H9 (cell line): ENCODE measurements around the gene FMO3. TPM values are rescaled to one million over a fixed set of nuclear protein-coding genes. Genes with fewer than 3 reads are reported as not detected.

Experiments
- DNase-seq: peaks from one replicate; pipeline ENCODE4 v3.0.0-alpha.2; 2017
- H2AFZ ChIP-seq: one replicate; pipeline ENCODE4 v1.6.1; 2013; ENCODE audit warnings: mild to moderate bottlenecking, low read length, control low read depth, moderate library complexity
- H2AK5ac ChIP-seq: 2 replicates; pipeline ENCODE4 v1.6.1; 2013; ENCODE audit warnings: low read length, control low read depth, mixed read lengths; ENCODE audit not compliant: insufficient read length
- H2BK120ac ChIP-seq: one replicate; pipeline ENCODE4 v1.6.1; 2013; ENCODE audit warnings: low read depth, mild to moderate bottlenecking, low read length, control low read depth, inconsistent platforms; ENCODE audit not compliant: poor library complexity, severe bottlenecking
- H2BK12ac ChIP-seq: 2 replicates; pipeline ENCODE4 v1.6.1; 2013; ENCODE audit warnings: low read length, control low read depth, mixed read lengths, low read depth; ENCODE audit not compliant: insufficient read length
- H2BK15ac ChIP-seq: 2 replicates; pipeline ENCODE4 v1.6.1; 2013; ENCODE audit warnings: low read depth, low read length, control low read depth
- H2BK20ac ChIP-seq: one replicate; pipeline ENCODE4 v1.6.1; 2013; ENCODE audit warnings: low read depth, mild to moderate bottlenecking, low read length, control low read depth, inconsistent platforms; ENCODE audit not compliant: poor library complexity, severe bottlenecking
- H2BK5ac ChIP-seq: 2 replicates; pipeline ENCODE4 v1.6.1; 2013; ENCODE audit warnings: low read length, control low read depth, mixed read lengths; ENCODE audit not compliant: insufficient read length
- H3K14ac ChIP-seq: 2 replicates; pipeline ENCODE4 v1.6.1; 2013; ENCODE audit warnings: low read length, control low read depth; ENCODE audit not compliant: insufficient read depth
- H3K18ac ChIP-seq: 2 replicates; pipeline ENCODE4 v1.6.1; 2013; ENCODE audit warnings: low read depth, mild to moderate bottlenecking, mixed read lengths, low read length, control low read depth; ENCODE audit not compliant: insufficient read length
- H3K23ac ChIP-seq: 2 replicates; pipeline ENCODE4 v1.6.1; 2013; ENCODE audit warnings: low read length, control low read depth, mixed read lengths, low read depth; ENCODE audit not compliant: insufficient read length
- H3K23me2 ChIP-seq: 2 replicates; pipeline ENCODE4 v1.6.1; 2013; ENCODE audit warnings: low read depth, mild to moderate bottlenecking, mixed read lengths, low read length, control low read depth; ENCODE audit not compliant: insufficient read length, poor library complexity, severe bottlenecking
- H3K27ac ChIP-seq: 2 replicates; pipeline ENCODE4 v1.5.1; 2013; ENCODE audit warnings: low read length, control low read depth, mixed read lengths, low read depth; ENCODE audit not compliant: insufficient read length
- H3K27me3 ChIP-seq: 2 replicates; pipeline ENCODE4 v1.6.1; 2013; ENCODE audit warnings: low read length, control low read depth, inconsistent platforms; ENCODE audit not compliant: insufficient read depth
- H3K4ac ChIP-seq: 2 replicates; pipeline ENCODE4 v1.6.1; 2013; ENCODE audit warnings: low read depth, mild to moderate bottlenecking, control low read depth, inconsistent platforms, low read length, moderate library complexity
- H3K4me1 ChIP-seq: 2 replicates; pipeline ENCODE4 v1.6.1; 2013; ENCODE audit warnings: low read length, control low read depth, inconsistent platforms; ENCODE audit not compliant: insufficient read depth
- H3K4me2 ChIP-seq: 2 replicates; pipeline ENCODE4 v1.6.1; 2013; ENCODE audit warnings: low read length, control low read depth, mixed read lengths; ENCODE audit not compliant: insufficient read length, insufficient read depth
- H3K56ac ChIP-seq: 2 replicates; pipeline ENCODE4 v1.6.1; 2013; ENCODE audit warnings: low read depth, mild to moderate bottlenecking, mixed read lengths, low read length, control low read depth; ENCODE audit not compliant: insufficient read length
- H3K79me1 ChIP-seq: 2 replicates; pipeline ENCODE4 v1.6.1; 2013; ENCODE audit warnings: low read depth, mild to moderate bottlenecking, moderate library complexity, low read length, control low read depth, inconsistent platforms; ENCODE audit not compliant: insufficient read depth, poor library complexity, severe bottlenecking
- H3K79me2 ChIP-seq: 2 replicates; pipeline ENCODE4 v1.6.1; 2013; ENCODE audit warnings: low read length, control low read depth, inconsistent platforms; ENCODE audit not compliant: insufficient read depth
- H3K9ac ChIP-seq: 2 replicates; pipeline ENCODE4 v1.6.1; 2013; ENCODE audit warnings: low read length, control low read depth, mixed read lengths; ENCODE audit not compliant: insufficient read length; ENCODE audit errors: extremely low read depth
- H3K9me3 ChIP-seq: one replicate; pipeline ENCODE4 v1.6.1; 2013; ENCODE audit warnings: low read depth, low read length, inconsistent platforms; ENCODE audit not compliant: control insufficient read depth
- H3T11ph ChIP-seq: one replicate; pipeline ENCODE4 v1.6.1; 2013; ENCODE audit warnings: mild to moderate bottlenecking, low read length, control low read depth, inconsistent platforms
- H4K20me1 ChIP-seq: one replicate; pipeline ENCODE4 v1.6.1; 2013; ENCODE audit not compliant: control insufficient read depth, insufficient read length, insufficient read depth
- H4K5ac ChIP-seq: 2 replicates; pipeline ENCODE4 v1.6.1; 2013; ENCODE audit warnings: low read depth, mild to moderate bottlenecking, mixed read lengths, low read length, control low read depth; ENCODE audit not compliant: insufficient read length
- H4K8ac ChIP-seq: replicated peaks from 2 replicates; pipeline ENCODE4 v1.6.1; 2013; ENCODE audit warnings: low read length, control low read depth, mixed read lengths, low read depth; ENCODE audit not compliant: insufficient read length
- H4K91ac ChIP-seq: 2 replicates; pipeline ENCODE4 v1.6.1; 2013; ENCODE audit warnings: low read depth, mild to moderate bottlenecking, moderate library complexity, mixed read lengths, low read length, control low read depth; ENCODE audit not compliant: insufficient read length
- H3K27ac Mint-ChIP-seq, 3 experiments: 2 replicates in 2 of 3; 3 replicates in 1 of 3; pipeline ENCODE4 v1.8.0; 2020 to 2021; ENCODE audit warnings: mixed read lengths in 3 of 3, mild to moderate bottlenecking in 1 of 3, moderate library complexity in 1 of 3
- H3K27me3 Mint-ChIP-seq: 2 replicates; pipeline ENCODE4 v1.8.0; 2021; ENCODE audit warnings: low read depth, mild to moderate bottlenecking, moderate library complexity, mixed read lengths
- H3K36me3 Mint-ChIP-seq, 3 experiments: 2 replicates in 2 of 3; 3 replicates in 1 of 3; pipeline ENCODE4 v1.8.0; 2020 to 2021; ENCODE audit warnings: low read depth in 3 of 3, mixed read lengths in 3 of 3; ENCODE audit not compliant: insufficient read depth in 1 of 3
- H3K4me1 Mint-ChIP-seq, 2 experiments: 2 replicates each; pipeline ENCODE4 v1.8.0; 2020; ENCODE audit warnings: mixed read lengths in 2 of 2
- H3K4me3 Mint-ChIP-seq, 2 experiments: 2 replicates in 1 of 2; 3 replicates in 1 of 2; pipeline ENCODE4 v1.8.0; 2020 to 2021; ENCODE audit warnings: mild to moderate bottlenecking in 2 of 2, mixed read lengths in 2 of 2, moderate library complexity in 1 of 2
- H3K9me3 Mint-ChIP-seq, 2 experiments: 2 replicates in 1 of 2; 3 replicates in 1 of 2; pipeline ENCODE4 v1.8.0; 2020; ENCODE audit warnings: mild to moderate bottlenecking in 2 of 2, mixed read lengths in 2 of 2, moderate library complexity in 1 of 2
- CTCF ChIP-seq: fragments of 200-600 bp; sonication (generic); conservative IDR thresholded peaks from 3 replicates; pipeline ENCODE4 v1.8.0; 2021; ENCODE audit warnings: antibody characterized with exemption, mild to moderate bottlenecking
- WGBS: extraction: QIAGEN DNeasy Blood & Tissue Kit; methylation state at CpG from one replicate; pipeline ENCODE4 v1.1.7; 2013; ENCODE audit warnings: missing lambda C conversion rate, low lambda C conversion rate, mixed read lengths; ENCODE audit not compliant: insufficient read length; ENCODE audit errors: extremely low coverage; 5-methylcytosine and 5-hydroxymethylcytosine counted together
- total RNA-seq: library from RNA; stranded (reverse); gene quantifications from 2 replicates; pipeline ENCODE4 v1.2.1, GENCODE V29; 2021

FMO3 gene
- total RNA-seq, 1 experiment from 2014 or later = not detected

GRCh38 chr1:171113382-171113781, 22.7 kb downstream of the FMO3 start:
- no peaks in the 10 kb centered on the region for H3K9me3 Mint-ChIP-seq
- no peak overlapping the region for H3K4me2 ChIP-seq
- no peaks in the 10 kb centered on the region for H3K79me2 ChIP-seq
- no peak overlapping the region for H3K14ac ChIP-seq
- H4K91ac ChIP-seq = no peak overlapping the region
- no peak for TF ChIP-seq CTCF
- H3K4me3 Mint-ChIP-seq = no peak overlapping the region
- H3K9ac ChIP-seq = no peak overlapping the region
- no peaks in the 10 kb centered on the region for H4K20me1 ChIP-seq
- H3T11ph ChIP-seq = no peak overlapping the region
- H3K36me3 Mint-ChIP-seq = no peaks in the 10 kb centered on the region
- H3K27me3 ChIP-seq = no peaks in the 10 kb centered on the region
- no peaks in the 10 kb centered on the region; the same call in 1 of the 2 replicates for H3K4me1 ChIP-seq
- H2BK5ac ChIP-seq = no peak overlapping the region
- H3K4me1 Mint-ChIP-seq = peaks cover 10 to 12% of the 10 kb centered on the region in 2 experiments
- no peak overlapping the region for H2BK15ac ChIP-seq
- no peak overlapping the region for H3K27ac ChIP-seq
- no CpG with 5 or more reads among the region's 3 CpGs for WGBS
- H3K79me1 ChIP-seq = no peaks in the 10 kb centered on the region
- H3K56ac ChIP-seq = no peak overlapping the region
- no peak overlapping the region for H3K4ac ChIP-seq
- H2BK20ac ChIP-seq = no peak overlapping the region
- no peak overlapping the region for H2BK12ac ChIP-seq
- no peaks in the 10 kb centered on the region for H3K23me2 ChIP-seq
- no peak overlapping the region for H2AK5ac ChIP-seq
- H2BK120ac ChIP-seq = no peak overlapping the region
- no peak overlapping the region for H3K27ac Mint-ChIP-seq
- H3K18ac ChIP-seq = no peak overlapping the region
- no peak overlapping the region for H2AFZ ChIP-seq
- no peak overlapping the region for H4K8ac ChIP-seq
- H3K27me3 Mint-ChIP-seq = no peaks in the 10 kb centered on the region
- no peaks in the 10 kb centered on the region for H3K9me3 ChIP-seq
- H3K23ac ChIP-seq = no peak overlapping the region
- no peak overlapping the region for H4K5ac ChIP-seq
- no peak for DNase-seq
